Smooth muscle cell (in vitro differentiated cells): ENCODE results near the gene LAMB3. TPM values are rescaled to one million over a fixed set of nuclear protein-coding genes. Genes with fewer than 3 reads are reported as not detected.

Experiments used
- DNase-seq: peaks from one replicate; lab custom pipeline; 2025; ENCODE audit not compliant: unreplicated experiment; lab: John Stamatoyannopoulos, UW
- H2AFZ ChIP-seq: fragments of 200-600 bp; sonication (generic); 2 replicates; pipeline ENCODE4 v1.6.0; 2016; ENCODE audit warnings: antibody characterized with exemption, low read depth, mild to moderate bottlenecking
- H3F3A ChIP-seq: fragments of 200-600 bp; sonication (generic); 2 replicates; pipeline ENCODE4 v1.6.0; 2017; ENCODE audit warnings: antibody characterized with exemption, low read depth
- H3K27ac ChIP-seq: fragments of 200-600 bp; sonication (generic); 2 replicates; pipeline ENCODE4 v1.5.1; 2016; ENCODE audit warnings: low read depth, mild to moderate bottlenecking
- H3K27me3 ChIP-seq: fragments of 200-600 bp; sonication (generic); 2 replicates; pipeline ENCODE4 v1.6.1; 2016; ENCODE audit warnings: low read depth, mild to moderate bottlenecking
- H3K36me3 ChIP-seq: fragments of 200-600 bp; sonication (generic); 2 replicates; pipeline ENCODE4 v1.5.1; 2016; ENCODE audit warnings: low read depth
- H3K4me1 ChIP-seq: fragments of 200-600 bp; sonication (generic); 2 replicates; pipeline ENCODE4 v1.5.1; 2016; ENCODE audit warnings: low read depth
- H3K4me2 ChIP-seq: fragments of 200-600 bp; sonication (generic); 2 replicates; pipeline ENCODE4 v1.6.0; 2016; ENCODE audit warnings: mild to moderate bottlenecking
- H3K4me3 ChIP-seq: fragments of 200-600 bp; sonication (generic); 2 replicates; pipeline ENCODE4 v1.5.1; 2016; ENCODE audit warnings: mild to moderate bottlenecking
- H3K79me2 ChIP-seq: fragments of 200-600 bp; sonication (generic); 2 replicates; pipeline ENCODE4 v1.6.0; 2016; ENCODE audit warnings: low read depth, mild to moderate bottlenecking
- H3K9ac ChIP-seq: fragments of 200-600 bp; sonication (generic); 2 replicates; pipeline ENCODE4 v1.6.0; 2016; ENCODE audit warnings: low read depth
- H3K9me3 ChIP-seq: fragments of 200-600 bp; sonication (generic); replicated peaks from 2 replicates; pipeline ENCODE4 v1.5.1; 2016; ENCODE audit warnings: low read depth
- H4K20me1 ChIP-seq: fragments of 200-600 bp; sonication (generic); 2 replicates; pipeline ENCODE4 v1.6.0; 2016; ENCODE audit warnings: low read depth
- WGBS: methylation state at CpG from one replicate; pipeline ENCODE4 v1.1.7; 2016; ENCODE audit warnings: low lambda C conversion rate; 5-methylcytosine and 5-hydroxymethylcytosine counted together
- polyA plus RNA-seq: library from polyadenylated mRNA; unstranded; fragments of >200 nt; fragmentation: Nextera tagmentation; extraction: Ambion mirVana; gene quantifications from 2 replicates; pipeline ENCODE4 v1.2.1, GENCODE V29; 2016
- total RNA-seq: library from RNA; depleted of rRNA; stranded (reverse); fragments of >200 nt; gene quantifications from 2 replicates; pipeline ENCODE4 v1.2.3, GENCODE V29; 2014
- TF ChIP-seq, protein P1 (sequence below): fragments of 200-600 bp; sonication (generic); IDR thresholded peaks from 2 replicates; pipeline ENCODE4 v1.5.1; 2017; ENCODE audit warnings: borderline replicate concordance, mild to moderate bottlenecking, antibody characterized with exemption; ENCODE audit not compliant: insufficient read depth, poor library complexity, severe bottlenecking

LAMB3 gene
- total and polyA plus RNA-seq, 2 experiments from 2014 or later = 17.0 to 24.0 TPM

DNA sequence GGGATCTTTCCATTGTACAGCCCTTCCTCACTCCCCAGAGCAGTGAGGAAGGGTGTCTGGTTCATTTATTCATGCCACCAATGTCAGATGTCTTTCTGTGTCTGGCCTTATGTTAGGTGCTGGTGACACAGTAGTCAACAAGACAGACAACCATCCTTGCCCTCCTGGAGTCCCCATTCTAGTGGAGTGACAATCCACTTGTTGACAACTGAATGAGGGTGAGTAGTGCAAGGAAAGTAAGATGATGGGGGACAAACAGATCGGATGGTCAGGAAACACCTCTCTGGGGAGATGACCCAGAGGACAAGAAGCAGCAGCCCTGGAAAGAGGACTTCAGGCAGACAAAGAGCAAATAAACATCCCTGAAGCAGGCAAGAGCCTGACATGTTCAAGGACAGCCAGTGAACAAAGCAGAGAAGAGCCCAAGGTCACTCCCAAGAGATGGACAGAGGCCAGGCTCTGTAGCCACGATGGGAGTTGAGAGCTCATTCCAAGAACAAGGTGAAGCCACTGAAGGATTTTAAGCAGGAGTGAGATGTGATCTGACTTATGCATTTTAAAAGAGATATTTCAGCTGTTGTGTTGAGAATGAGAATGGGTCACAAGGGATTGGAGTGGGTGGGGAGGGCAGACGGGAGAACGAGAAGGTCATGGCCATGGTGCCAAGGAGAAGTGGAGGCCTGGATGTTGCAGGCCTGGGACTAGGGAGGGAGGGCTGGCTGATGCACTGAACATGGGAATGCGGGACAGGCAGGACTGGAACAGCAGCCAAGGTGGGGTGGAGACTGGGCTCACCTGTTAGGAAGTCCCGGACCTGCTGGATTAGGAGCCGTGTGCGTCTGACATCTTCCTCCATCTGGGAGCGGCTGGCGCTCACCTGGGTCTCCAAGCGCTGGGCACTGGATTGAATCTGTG, 30.2 kb downstream of the LAMB3 start:
- Histone ChIP-seq H3K4me2 (no peak overlapping the region), H3K79me2 (no peaks in the 10 kb centered on the region), H3K4me1 (no peaks in the 10 kb centered on the region), H2AFZ (no peak overlapping the region), H3F3A (no peaks in the 10 kb centered on the region), H3K4me3 (no peak overlapping the region), H3K9me3 (no peaks in the 10 kb centered on the region), H3K36me3 (no peaks in the 10 kb centered on the region), H3K27me3 (no peaks in the 10 kb centered on the region), H3K9ac (no peak overlapping the region), H3K27ac (no peak overlapping the region), H4K20me1 (no peaks in the 10 kb centered on the region)
- DNase-seq = no peak
- TF ChIP-seq, protein P1, sequence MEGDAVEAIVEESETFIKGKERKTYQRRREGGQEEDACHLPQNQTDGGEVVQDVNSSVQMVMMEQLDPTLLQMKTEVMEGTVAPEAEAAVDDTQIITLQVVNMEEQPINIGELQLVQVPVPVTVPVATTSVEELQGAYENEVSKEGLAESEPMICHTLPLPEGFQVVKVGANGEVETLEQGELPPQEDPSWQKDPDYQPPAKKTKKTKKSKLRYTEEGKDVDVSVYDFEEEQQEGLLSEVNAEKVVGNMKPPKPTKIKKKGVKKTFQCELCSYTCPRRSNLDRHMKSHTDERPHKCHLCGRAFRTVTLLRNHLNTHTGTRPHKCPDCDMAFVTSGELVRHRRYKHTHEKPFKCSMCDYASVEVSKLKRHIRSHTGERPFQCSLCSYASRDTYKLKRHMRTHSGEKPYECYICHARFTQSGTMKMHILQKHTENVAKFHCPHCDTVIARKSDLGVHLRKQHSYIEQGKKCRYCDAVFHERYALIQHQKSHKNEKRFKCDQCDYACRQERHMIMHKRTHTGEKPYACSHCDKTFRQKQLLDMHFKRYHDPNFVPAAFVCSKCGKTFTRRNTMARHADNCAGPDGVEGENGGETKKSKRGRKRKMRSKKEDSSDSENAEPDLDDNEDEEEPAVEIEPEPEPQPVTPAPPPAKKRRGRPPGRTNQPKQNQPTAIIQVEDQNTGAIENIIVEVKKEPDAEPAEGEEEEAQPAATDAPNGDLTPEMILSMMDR = no peak
- 89% methylated on average over 11 of the region's 11 CpGs for WGBS

DNA sequence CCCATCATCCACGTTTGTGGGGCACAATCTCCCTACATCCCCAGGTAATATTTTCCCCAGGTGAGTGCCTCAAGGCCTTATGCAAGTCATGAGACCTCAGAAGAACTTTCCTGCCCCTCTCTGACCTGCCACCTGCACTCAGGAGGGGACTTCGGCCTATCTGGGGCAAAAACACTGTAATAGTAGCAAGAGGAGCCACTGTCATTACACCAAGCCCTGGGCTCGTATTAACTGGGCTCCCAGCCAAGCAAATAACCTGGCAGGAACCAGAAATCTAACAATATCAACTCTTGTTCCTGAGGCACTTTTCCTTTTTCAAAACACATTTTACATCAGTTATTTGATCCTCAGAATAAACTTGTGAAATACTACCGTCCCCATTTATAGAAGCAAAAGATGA, 30.9 kb downstream of the LAMB3 start:
- Histone ChIP-seq H2AFZ (no peak overlapping the region), H3K4me3 (no peak overlapping the region), H3K27me3 (no peaks in the 10 kb centered on the region), H3K9ac (no peak overlapping the region), H3K36me3 (no peaks in the 10 kb centered on the region), H4K20me1 (no peaks in the 10 kb centered on the region), H3F3A (no peaks in the 10 kb centered on the region), H3K4me1 (no peaks in the 10 kb centered on the region), H3K27ac (no peak overlapping the region), H3K79me2 (no peaks in the 10 kb centered on the region), H3K4me2 (no peak overlapping the region), H3K9me3 (no peaks in the 10 kb centered on the region)
- TF ChIP-seq, protein P1 = no peak
- no peak for DNase-seq
- WGBS = 88% methylated on average over 4 of the region's 4 CpGs

DNA sequence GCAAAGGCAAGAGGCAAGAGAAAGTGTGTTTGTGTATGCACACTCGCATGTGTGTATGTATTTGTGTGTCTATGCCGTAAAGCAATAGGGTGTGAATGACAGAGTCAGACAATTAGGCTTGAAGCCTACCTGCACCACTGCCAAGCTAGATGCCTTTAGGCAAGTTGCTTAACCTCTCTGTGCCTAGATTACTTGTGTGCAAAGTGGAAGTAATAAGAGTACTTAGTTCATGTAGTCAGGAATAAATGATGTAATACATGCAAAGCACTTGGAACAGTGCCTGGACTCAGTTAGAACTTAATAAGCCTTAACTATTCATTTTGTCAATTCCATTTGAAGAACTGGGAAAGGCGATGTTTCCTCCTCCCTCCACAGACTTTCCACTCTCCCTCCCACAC, 31.7 kb downstream of the LAMB3 start:
- Histone ChIP-seq H3K27ac (no peak overlapping the region), H3K4me1 (no peaks in the 10 kb centered on the region), H3K4me2 (no peak overlapping the region), H4K20me1 (no peaks in the 10 kb centered on the region), H2AFZ (no peak overlapping the region), H3F3A (no peaks in the 10 kb centered on the region), H3K9ac (no peak overlapping the region), H3K4me3 (no peak overlapping the region), H3K27me3 (no peaks in the 10 kb centered on the region), H3K36me3 (no peaks in the 10 kb centered on the region), H3K9me3 (no peaks in the 10 kb centered on the region), H3K79me2 (no peaks in the 10 kb centered on the region)
- TF ChIP-seq, protein P1 = no peak
- DNase-seq = no peak
- WGBS = 97% methylated on average over 3 of the region's 3 CpGs
